GM12892 (cell line): Measurements from ENCODE around the gene P2RX6.

Experiments used
- DNase-seq: peaks from one replicate; pipeline ENCODE4 v3.0.0; 2011; ENCODE audit not compliant: insufficient read length
- FAIRE-seq: peaks from 2 replicates; lab custom pipeline; 2011; peaks lifted over from hg19 to GRCh38; lab: Jason Lieb, UNC
- POLR2A ChIP-seq: IDR thresholded peaks from 2 replicates; pipeline ENCODE4 v1.6.1; 2011; ENCODE audit warnings: low read depth, low read length, control low read depth
- POLR2AphosphoS5 ChIP-seq: IDR thresholded peaks from 2 replicates; pipeline ENCODE4 v1.6.1; 2011; ENCODE audit warnings: low read depth, low read length, control low read depth
- TAF1 ChIP-seq: IDR thresholded peaks from 2 replicates; pipeline ENCODE4 v1.6.1; 2011; ENCODE audit warnings: low read depth, mild to moderate bottlenecking, control low read depth, low read length, borderline replicate concordance

Gene P2RX6

GRCh38 chr22:21012446-21013407, 2.2 kb upstream of the P2RX6 start:
- DNase-seq (no peak), FAIRE-seq (no peak)
- no peak for TF ChIP-seq TAF1
- TF ChIP-seq POLR2A: no peak
- no peak for TF ChIP-seq POLR2AphosphoS5

- FAIRE-seq: no peak
These were observed 1.2 kb upstream of the P2RX6 start for GRCh38 chr22:21013657-21014201.

GRCh38 chr22:21014202-21014725, 701 bp upstream of the P2RX6 start:
- FAIRE-seq (peak; percentile 88), DNase-seq (peak; percentile 95)
- TF ChIP-seq POLR2A: no peak
- TF ChIP-seq POLR2AphosphoS5: no peak
- no peak for TF ChIP-seq TAF1

More at GRCh38 chr22:21013657-21014201, 1.2 kb upstream of the P2RX6 start:
- DNase-seq: no peak
- TF ChIP-seq POLR2AphosphoS5 (no peak), TAF1 (no peak), POLR2A (no peak)

GRCh38 chr22:21015466-21016006, 571 bp downstream of the P2RX6 start:
- TF ChIP-seq POLR2AphosphoS5: no peak
- TF ChIP-seq POLR2A: no peak
- TF ChIP-seq TAF1: no peak
- no peak for DNase-seq
- no peak for FAIRE-seq

- FAIRE-seq: no peak
- no peak for DNase-seq
- TF ChIP-seq POLR2A: no peak
- no peak for TF ChIP-seq TAF1
- no peak for TF ChIP-seq POLR2AphosphoS5
These were observed 1.9 kb downstream of the P2RX6 start for GRCh38 chr22:21016644-21017420.

- DNase-seq (no peak), FAIRE-seq (no peak)
- TF ChIP-seq TAF1 (no peak), POLR2AphosphoS5 (no peak), POLR2A (no peak)
These were observed 3.3 kb downstream of the P2RX6 start for GRCh38 chr22:21018314-21018713.

GRCh38 chr22:21020802-21021429, 6.0 kb downstream of the P2RX6 start:
- FAIRE-seq: no peak
- TF ChIP-seq POLR2A (no peak), POLR2AphosphoS5 (no peak), TAF1 (no peak)

GRCh38 chr22:21022507-21022906, 7.5 kb downstream of the P2RX6 start:
- no peak for DNase-seq
- no peak for FAIRE-seq
- TF ChIP-seq POLR2AphosphoS5 (no peak), TAF1 (no peak), POLR2A (no peak)

More at GRCh38 chr22:21020802-21021429, 6.0 kb downstream of the P2RX6 start:
- peak; percentile 60 for DNase-seq

- DNase-seq: no peak
- no peak for FAIRE-seq
- TF ChIP-seq POLR2AphosphoS5: no peak
- TF ChIP-seq POLR2A: no peak
These were observed 8.1 kb downstream of the P2RX6 start for GRCh38 chr22:21022955-21023614.

- DNase-seq: no peak
- FAIRE-seq: no peak
- TF ChIP-seq POLR2AphosphoS5: no peak
- TF ChIP-seq POLR2A: no peak
- TF ChIP-seq TAF1: no peak
These were observed 10.3 kb downstream of the P2RX6 start for GRCh38 chr22:21025266-21025665.
